Smooth muscle cell (in vitro differentiated cells): ENCODE data around the gene BTD. TPM values are rescaled to one million over a fixed set of nuclear protein-coding genes. Genes with fewer than 3 reads are reported as not detected.

ENCODE experiments used
- DNase-seq: peaks from one replicate; lab custom pipeline; 2025; ENCODE audit not compliant: unreplicated experiment; lab: John Stamatoyannopoulos, UW
- H2AFZ ChIP-seq: fragments of 200-600 bp; sonication (generic); 2 replicates; pipeline ENCODE4 v1.6.0; 2016; ENCODE audit warnings: antibody characterized with exemption, low read depth, mild to moderate bottlenecking
- H3F3A ChIP-seq: fragments of 200-600 bp; sonication (generic); 2 replicates; pipeline ENCODE4 v1.6.0; 2017; ENCODE audit warnings: antibody characterized with exemption, low read depth
- H3K27ac ChIP-seq: fragments of 200-600 bp; sonication (generic); 2 replicates; pipeline ENCODE4 v1.5.1; 2016; ENCODE audit warnings: low read depth, mild to moderate bottlenecking
- H3K27me3 ChIP-seq: fragments of 200-600 bp; sonication (generic); 2 replicates; pipeline ENCODE4 v1.6.1; 2016; ENCODE audit warnings: low read depth, mild to moderate bottlenecking
- H3K36me3 ChIP-seq: fragments of 200-600 bp; sonication (generic); 2 replicates; pipeline ENCODE4 v1.5.1; 2016; ENCODE audit warnings: low read depth
- H3K4me1 ChIP-seq: fragments of 200-600 bp; sonication (generic); 2 replicates; pipeline ENCODE4 v1.5.1; 2016; ENCODE audit warnings: low read depth
- H3K4me2 ChIP-seq: fragments of 200-600 bp; sonication (generic); 2 replicates; pipeline ENCODE4 v1.6.0; 2016; ENCODE audit warnings: mild to moderate bottlenecking
- H3K4me3 ChIP-seq: fragments of 200-600 bp; sonication (generic); 2 replicates; pipeline ENCODE4 v1.5.1; 2016; ENCODE audit warnings: mild to moderate bottlenecking
- H3K79me2 ChIP-seq: fragments of 200-600 bp; sonication (generic); 2 replicates; pipeline ENCODE4 v1.6.0; 2016; ENCODE audit warnings: low read depth, mild to moderate bottlenecking
- H3K9ac ChIP-seq: fragments of 200-600 bp; sonication (generic); 2 replicates; pipeline ENCODE4 v1.6.0; 2016; ENCODE audit warnings: low read depth
- H3K9me3 ChIP-seq: fragments of 200-600 bp; sonication (generic); replicated peaks from 2 replicates; pipeline ENCODE4 v1.5.1; 2016; ENCODE audit warnings: low read depth
- H4K20me1 ChIP-seq: fragments of 200-600 bp; sonication (generic); 2 replicates; pipeline ENCODE4 v1.6.0; 2016; ENCODE audit warnings: low read depth
- CTCF ChIP-seq: fragments of 200-600 bp; sonication (generic); IDR thresholded peaks from 2 replicates; pipeline ENCODE4 v1.5.1; 2017; ENCODE audit warnings: borderline replicate concordance, mild to moderate bottlenecking, antibody characterized with exemption; ENCODE audit not compliant: insufficient read depth, poor library complexity, severe bottlenecking
- WGBS: methylation state at CpG from one replicate; pipeline ENCODE4 v1.1.7; 2016; ENCODE audit warnings: low lambda C conversion rate; 5-methylcytosine and 5-hydroxymethylcytosine counted together
- polyA plus RNA-seq: library from polyadenylated mRNA; unstranded; fragments of >200 nt; fragmentation: Nextera tagmentation; extraction: Ambion mirVana; gene quantifications from 2 replicates; pipeline ENCODE4 v1.2.1, GENCODE V29; 2016
- total RNA-seq: library from RNA; depleted of rRNA; stranded (reverse); fragments of >200 nt; gene quantifications from 2 replicates; pipeline ENCODE4 v1.2.3, GENCODE V29; 2014

BTD gene
- total and polyA plus RNA-seq, 2 experiments from 2014 or later, result 20.9 to 23.6 TPM

- no peak for TF ChIP-seq CTCF
- Histone ChIP-seq H3K9me3 (no peaks in the 10 kb centered on the region), H3K4me2 (peak overlapping the region; percentile 51), H3K27me3 (no peaks in the 10 kb centered on the region), H3K4me3 (no peak overlapping the region), H3K36me3 (peaks cover 6% of the 10 kb centered on the region), H3F3A (no peaks in the 10 kb centered on the region), H3K27ac (peak overlapping the region; percentile 63), H4K20me1 (no peaks in the 10 kb centered on the region), H2AFZ (no peak overlapping the region), H3K79me2 (no peaks in the 10 kb centered on the region), H3K9ac (no peak overlapping the region), H3K4me1 (no peaks in the 10 kb centered on the region)
- WGBS, result 86% methylated on average over 1 of the region's 1 CpG
- no peak for DNase-seq
Observed at GRCh38 chr3:15683253-15683652, 81.7 kb downstream of the BTD start.

GRCh38 chr3:15685927-15686326 lies 84.4 kb downstream of the BTD start:
- no peak for DNase-seq
- 74% methylated on average over 7 of the region's 7 CpGs for WGBS
- H3K79me2 ChIP-seq, result no peaks in the 10 kb centered on the region
- no peak overlapping the region for H2AFZ ChIP-seq
- H3K27me3 ChIP-seq, result no peaks in the 10 kb centered on the region
- H3K4me1 ChIP-seq, result no peaks in the 10 kb centered on the region
- H4K20me1 ChIP-seq, result no peaks in the 10 kb centered on the region
- no peak overlapping the region for H3K9ac ChIP-seq
- no peak overlapping the region for H3K4me2 ChIP-seq
- H3K4me3 ChIP-seq, result no peak overlapping the region
- no peaks in the 10 kb centered on the region for H3F3A ChIP-seq
- TF ChIP-seq CTCF, result no peak
- no peak overlapping the region for H3K27ac ChIP-seq
- H3K36me3 ChIP-seq, result peaks cover 15% of the 10 kb centered on the region
- H3K9me3 ChIP-seq, result no peaks in the 10 kb centered on the region

GRCh38 chr3:15690230-15690629 lies 88.7 kb downstream of the BTD start:
- 96% methylated on average over 4 of the region's 4 CpGs for WGBS
- H3K9me3 ChIP-seq, result no peaks in the 10 kb centered on the region
- no peaks in the 10 kb centered on the region for H4K20me1 ChIP-seq
- H3K27me3 ChIP-seq, result no peaks in the 10 kb centered on the region
- no peaks in the 10 kb centered on the region for H3K4me1 ChIP-seq
- H3K36me3 ChIP-seq, result peaks cover 9% of the 10 kb centered on the region
- DNase-seq, result no peak
- H2AFZ ChIP-seq, result no peak overlapping the region
- H3K4me3 ChIP-seq, result no peak overlapping the region
- H3K9ac ChIP-seq, result no peak overlapping the region
- no peak overlapping the region for H3K4me2 ChIP-seq
- H3K27ac ChIP-seq, result no peak overlapping the region
- no peak for TF ChIP-seq CTCF
- H3K79me2 ChIP-seq, result no peaks in the 10 kb centered on the region
- no peaks in the 10 kb centered on the region for H3F3A ChIP-seq

GRCh38 chr3:15690748-15691147 lies 89.2 kb downstream of the BTD start:
- no peak for TF ChIP-seq CTCF
- 96% methylated on average over 3 of the region's 5 CpGs for WGBS
- Histone ChIP-seq H3K4me1 (no peaks in the 10 kb centered on the region), H3K9ac (no peak overlapping the region), H3K27ac (no peak overlapping the region), H3K27me3 (no peaks in the 10 kb centered on the region), H2AFZ (no peak overlapping the region), H3K4me2 (no peak overlapping the region), H4K20me1 (no peaks in the 10 kb centered on the region), H3K36me3 (peaks cover 9% of the 10 kb centered on the region), H3K79me2 (no peaks in the 10 kb centered on the region), H3K4me3 (no peak overlapping the region), H3F3A (no peaks in the 10 kb centered on the region), H3K9me3 (no peaks in the 10 kb centered on the region)
- no peak for DNase-seq
